HG02642 (cell line): ENCODE data around the gene USP14.
"Not testable (repeated sequence)": the region's sequence is repeated elsewhere in the genome, so short reads cannot be mapped to it uniquely, and the experiment has no call there.

Experiments used
- ATAC-seq: cut with Tn5 transposase; IDR thresholded peaks from one replicate; pipeline ENCODE4 v1.9.1; 2021; ENCODE audit warnings: mild to moderate bottlenecking; ENCODE audit not compliant: unreplicated experiment, poor library complexity

Gene USP14

GRCh38 chr18:158128-159036, at the start of gene USP14:
TSS of gene USP14 (plus strand) at chr18:158557. CDS start at chr18:158699, 142 bp downstream.
- peak; percentile 94 for ATAC-seq

- ATAC-seq: peak; percentile 24
Measured at GRCh38 chr18:108665-109063, 49.7 kb upstream of the USP14 start.

GRCh38 chr18:109130-109921, 49.0 kb upstream of the USP14 start:
- peak; percentile 8 for ATAC-seq

- ATAC-seq: not testable (repeated sequence)
Measured at GRCh38 chr18:109922-110261, 48.5 kb upstream of the USP14 start.

GRCh38 chr18:110351-111201, 47.8 kb upstream of the USP14 start:
- not testable (repeated sequence) for ATAC-seq

- no peak for ATAC-seq
Measured at GRCh38 chr18:111306-112014, 46.9 kb upstream of the USP14 start.

GRCh38 chr18:112015-112733, 46.2 kb upstream of the USP14 start:
- ATAC-seq: not testable (repeated sequence)

GRCh38 chr18:120539-121260, 37.7 kb upstream of the USP14 start:
- not testable (repeated sequence) for ATAC-seq

GRCh38 chr18:135045-135444, 23.3 kb upstream of the USP14 start:
- ATAC-seq: no peak

GRCh38 chr18:136433-136832, 21.9 kb upstream of the USP14 start:
- no peak for ATAC-seq

GRCh38 chr18:137327-137726, 21.0 kb upstream of the USP14 start:
- ATAC-seq: no peak

- no peak for ATAC-seq
Measured at GRCh38 chr18:140670-141266, 17.6 kb upstream of the USP14 start.

- not testable (repeated sequence) for ATAC-seq
Measured at GRCh38 chr18:142624-143296, 15.6 kb upstream of the USP14 start.

- ATAC-seq: no peak
Measured at GRCh38 chr18:148841-149240, 9.5 kb upstream of the USP14 start.

GRCh38 chr18:154151-154550, 4.2 kb upstream of the USP14 start:
- ATAC-seq: no peak

GRCh38 chr18:155688-156087, 2.7 kb upstream of the USP14 start:
- no peak for ATAC-seq

- ATAC-seq: no peak
Measured at GRCh38 chr18:156514-157230, 1.7 kb upstream of the USP14 start.
